NCI-H524 (cell line): ENCODE measurements around the gene OPCML.

Experiments used
- DNase-seq, 2 experiments: peaks; one replicate each; lab custom pipeline; 2025; lab: John Stamatoyannopoulos, UW

Gene OPCML

DNA sequence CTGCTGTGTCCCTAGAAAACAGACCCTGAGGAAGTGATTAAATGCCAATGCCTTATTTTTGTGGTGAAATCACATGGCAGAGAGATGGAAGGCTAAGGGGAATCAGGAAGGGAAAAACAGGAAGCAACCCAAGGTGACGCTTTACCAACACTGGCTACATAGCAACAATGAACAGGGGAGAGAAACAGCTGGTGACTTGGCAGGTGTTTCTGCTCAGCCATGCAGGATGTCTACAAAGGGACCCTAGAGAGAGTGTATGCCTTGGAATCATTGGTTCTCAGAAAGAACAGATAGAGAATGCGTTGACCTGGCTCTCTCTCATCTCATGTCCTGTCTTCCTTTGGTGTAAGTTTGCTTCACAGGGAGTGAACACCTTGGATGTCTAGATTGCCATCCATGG, 911.9 kb downstream of the OPCML start:
- no peak for DNase-seq

DNA sequence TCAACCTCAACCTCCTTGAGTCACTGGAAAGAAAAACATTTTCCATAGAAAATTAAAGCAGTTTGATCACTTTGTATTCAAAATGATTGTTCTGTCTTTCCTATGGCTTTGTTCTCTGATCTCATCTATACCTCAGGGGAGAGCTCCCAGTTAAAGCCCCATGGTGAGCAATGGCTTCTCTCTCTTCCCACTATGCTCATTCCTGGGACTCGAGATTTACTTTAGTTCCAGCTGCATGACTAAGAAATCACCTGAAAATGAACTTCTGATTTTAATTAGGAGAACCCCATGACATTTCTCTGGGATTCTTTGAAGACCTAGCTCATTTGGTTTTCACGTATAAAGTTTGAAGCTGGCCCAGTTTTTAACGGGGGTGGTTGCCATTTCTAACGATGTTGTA, 921.5 kb downstream of the OPCML start:
- no peak for DNase-seq

DNA sequence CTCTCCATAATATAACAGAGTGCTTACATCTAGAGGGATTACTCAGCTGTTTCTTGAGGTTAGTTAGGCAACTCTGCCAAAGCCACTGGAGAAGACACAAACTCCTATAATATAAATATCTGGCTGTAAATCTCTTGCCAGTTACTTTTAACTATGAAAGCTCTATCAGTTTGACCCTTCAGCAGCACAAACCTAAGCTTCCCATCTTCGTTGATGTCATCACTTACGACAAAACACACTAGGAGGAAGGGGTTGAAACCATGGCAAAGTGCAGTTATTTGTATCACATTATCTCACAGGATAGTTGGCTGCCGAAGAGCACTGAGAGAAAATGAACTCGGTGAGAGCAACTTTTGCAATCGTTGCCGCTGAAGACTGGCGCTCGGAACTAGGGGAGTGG, 922.1 kb downstream of the OPCML start:
- DNase-seq, result no peak

DNA sequence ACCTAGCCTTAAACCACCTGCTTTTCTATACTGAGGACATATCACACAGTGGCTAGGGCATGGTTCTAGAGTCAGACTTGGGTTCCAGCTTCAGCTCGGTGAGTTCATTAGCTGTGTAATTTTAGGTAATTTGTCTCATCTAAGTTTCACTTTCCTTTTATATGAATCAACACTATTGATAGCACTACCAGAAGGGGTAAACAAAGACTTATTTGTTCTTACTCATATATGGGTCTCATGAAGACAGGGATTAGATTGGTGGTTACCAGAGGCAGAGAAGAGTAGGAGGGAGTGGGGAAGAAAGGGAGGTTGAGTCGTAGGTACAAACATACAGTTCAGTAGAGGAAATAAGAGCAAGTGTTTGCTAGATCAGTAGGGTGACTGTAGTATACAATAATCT, 924.7 kb downstream of the OPCML start:
- no peak for DNase-seq

DNA sequence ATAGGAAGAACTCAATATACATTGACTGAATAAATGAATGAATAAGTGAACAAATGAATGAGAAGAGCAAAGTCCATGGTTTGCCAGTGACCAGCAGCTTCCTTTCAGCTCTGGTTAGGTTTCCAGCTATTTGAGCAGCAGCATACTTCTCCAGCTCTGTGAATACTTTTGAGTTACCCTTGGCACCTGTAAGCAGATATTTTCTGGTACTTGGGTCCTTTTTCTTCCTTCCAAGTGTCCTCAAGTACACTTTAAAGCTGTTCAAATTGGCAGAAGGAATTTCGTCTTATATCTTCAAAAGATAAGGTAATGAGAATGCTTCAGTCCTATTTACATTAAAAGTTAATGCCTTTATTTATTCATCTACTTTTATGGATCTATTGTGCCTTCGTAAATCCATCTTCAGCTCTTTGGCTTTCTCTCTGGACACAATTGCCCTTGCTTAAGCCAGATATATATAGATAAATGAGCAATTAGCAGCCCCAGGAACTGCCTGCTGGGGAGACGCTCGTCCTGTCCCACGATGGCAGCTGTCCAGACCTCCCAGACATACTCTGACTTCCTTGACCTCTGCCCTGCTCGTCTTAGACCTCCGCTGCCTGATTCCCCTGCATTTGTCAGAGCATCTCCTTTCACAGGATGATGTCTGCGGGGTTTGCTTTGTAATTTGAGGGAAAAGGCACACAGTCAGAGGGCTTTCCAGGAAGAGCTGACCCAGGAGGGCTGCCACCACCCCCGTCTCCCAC, 926.3 kb downstream of the OPCML start:
- DNase-seq, result no peak

DNA sequence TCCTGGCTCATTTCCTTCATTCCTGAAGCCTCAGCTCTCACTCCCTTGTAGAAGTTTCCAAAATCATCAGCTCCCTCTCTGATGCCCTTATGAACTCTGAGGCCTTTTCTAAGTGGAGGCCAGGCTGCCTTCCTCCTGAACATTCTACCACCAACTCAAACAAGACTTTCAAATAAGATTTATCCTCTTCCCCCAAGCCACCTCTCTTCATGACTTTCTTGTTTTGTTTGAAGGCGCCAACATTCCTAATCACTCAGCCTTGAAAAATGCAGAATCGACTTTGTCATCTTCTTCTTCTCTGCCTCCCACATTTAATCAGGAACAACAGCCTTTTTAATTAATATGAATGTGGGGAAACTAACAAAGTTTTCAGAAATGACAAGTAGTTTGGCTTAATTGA, 927.9 kb downstream of the OPCML start:
- DNase-seq, result no peak

DNA sequence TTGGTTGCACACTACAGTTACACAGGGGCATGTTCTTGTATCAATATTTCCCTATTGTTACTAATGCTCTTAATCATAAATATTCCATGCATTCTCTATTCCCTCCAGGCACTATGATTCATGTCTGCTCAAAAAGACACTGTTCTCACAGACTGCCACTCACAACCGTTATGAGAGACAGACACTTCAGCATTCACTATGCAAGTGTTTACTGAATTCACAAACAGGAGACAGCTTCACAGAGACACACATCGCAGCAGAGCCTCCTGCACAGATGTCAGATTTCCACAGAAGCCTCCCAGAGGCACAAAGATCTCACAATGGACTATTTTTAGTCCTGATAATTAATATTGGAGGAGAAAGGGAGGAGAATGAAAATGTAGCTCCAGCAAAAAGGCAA, 930.4 kb downstream of the OPCML start:
- DNase-seq, result no peak

DNA sequence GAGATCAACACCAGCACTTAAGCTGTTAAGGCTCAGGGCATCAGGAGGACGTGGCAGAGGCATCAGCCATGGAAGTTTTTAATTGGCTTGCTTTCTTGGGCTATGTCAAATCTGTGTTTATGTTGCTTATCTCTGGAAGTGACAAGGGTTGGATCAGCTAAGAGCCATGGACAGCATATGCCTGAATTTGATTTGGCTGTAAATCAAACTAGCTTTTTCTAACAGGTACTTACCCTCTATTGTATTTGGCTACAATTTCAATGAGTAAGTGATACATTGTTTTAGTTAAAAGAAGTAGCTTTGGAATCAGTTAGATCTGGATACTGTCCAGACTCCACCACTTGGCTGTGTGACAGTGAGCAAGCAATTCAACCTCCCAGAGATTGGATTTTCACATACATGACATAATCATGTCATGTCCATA, 936.6 kb downstream of the OPCML start:
- DNase-seq, result no peak

DNA sequence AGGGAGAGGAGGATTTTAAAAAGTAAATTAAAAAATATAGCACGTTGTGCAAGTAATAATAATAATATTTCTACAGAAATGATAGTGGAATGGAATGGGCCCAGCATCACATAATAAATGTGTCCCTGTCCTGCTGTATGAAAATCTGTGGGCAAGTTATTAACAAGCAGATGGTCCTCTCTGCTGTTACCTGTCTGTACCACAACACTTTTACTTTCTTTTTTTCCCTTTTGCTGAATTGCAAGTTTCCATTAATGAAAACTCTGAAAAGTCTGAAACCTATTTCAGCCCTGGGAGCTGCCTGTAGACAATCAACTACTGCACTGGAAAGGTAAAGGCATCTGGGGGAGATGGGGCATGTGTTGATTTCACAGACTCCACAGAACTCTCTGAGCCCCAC, 937.1 kb downstream of the OPCML start:
- no peak for DNase-seq

DNA sequence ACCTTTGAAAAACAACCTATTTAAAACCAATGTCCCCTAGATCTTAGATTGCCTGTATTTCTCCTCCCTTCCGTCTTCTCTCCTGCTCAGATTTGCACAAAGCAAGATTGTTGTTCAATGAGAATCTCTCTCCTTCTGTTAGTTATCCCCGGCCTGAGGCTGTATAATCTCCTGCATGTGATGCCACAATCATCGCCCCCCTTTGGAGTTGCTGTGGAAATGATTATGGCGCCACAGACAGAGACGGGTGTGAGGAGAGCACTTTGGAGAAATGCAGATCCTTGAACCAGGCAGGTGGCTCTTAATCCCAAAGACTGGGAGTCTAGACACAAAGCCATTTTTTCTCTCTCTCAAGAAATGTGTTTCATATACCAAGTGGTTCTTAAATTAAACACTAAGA, 941.3 kb downstream of the OPCML start:
- peak in 1 of 2 experiments; percentile 32 for DNase-seq

DNA sequence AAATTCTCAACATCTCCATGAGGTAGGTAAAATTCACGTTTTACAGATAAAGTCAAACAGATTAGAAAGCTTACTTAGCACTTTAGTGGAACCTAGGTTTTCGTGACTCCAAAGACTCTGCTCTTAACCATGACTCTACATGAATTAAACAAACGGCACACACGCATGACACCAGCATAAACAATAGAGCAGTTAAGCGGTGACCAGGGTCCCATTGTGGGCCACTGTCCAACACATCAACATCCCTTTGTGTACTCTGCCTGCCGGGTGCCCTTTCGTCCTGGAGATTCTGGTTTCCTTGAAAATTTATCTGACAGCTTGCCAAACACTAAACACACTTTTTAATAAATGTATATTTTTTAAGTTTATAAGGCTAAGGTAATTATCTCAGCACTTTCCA, 941.7 kb downstream of the OPCML start:
- no peak for DNase-seq

DNA sequence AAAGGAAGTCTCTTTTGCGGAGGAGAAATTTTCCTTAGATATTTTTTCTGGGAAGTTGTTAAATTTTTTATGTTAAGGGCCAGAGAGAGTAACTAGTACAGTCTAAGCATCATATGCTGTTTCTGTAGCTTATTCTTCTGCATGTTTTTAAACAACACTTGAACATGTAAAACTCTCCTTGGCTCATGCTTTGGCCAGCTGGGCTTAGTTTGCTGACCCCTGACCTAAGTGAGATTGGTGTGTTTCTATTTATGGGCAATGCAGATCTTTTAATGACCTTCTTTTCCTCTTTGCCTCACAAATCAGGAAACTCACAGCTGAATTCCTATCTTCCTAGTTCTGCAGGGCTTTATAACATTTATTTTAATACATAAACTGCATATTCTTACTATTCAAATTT, 942.5 kb downstream of the OPCML start:
- no peak for DNase-seq

DNA sequence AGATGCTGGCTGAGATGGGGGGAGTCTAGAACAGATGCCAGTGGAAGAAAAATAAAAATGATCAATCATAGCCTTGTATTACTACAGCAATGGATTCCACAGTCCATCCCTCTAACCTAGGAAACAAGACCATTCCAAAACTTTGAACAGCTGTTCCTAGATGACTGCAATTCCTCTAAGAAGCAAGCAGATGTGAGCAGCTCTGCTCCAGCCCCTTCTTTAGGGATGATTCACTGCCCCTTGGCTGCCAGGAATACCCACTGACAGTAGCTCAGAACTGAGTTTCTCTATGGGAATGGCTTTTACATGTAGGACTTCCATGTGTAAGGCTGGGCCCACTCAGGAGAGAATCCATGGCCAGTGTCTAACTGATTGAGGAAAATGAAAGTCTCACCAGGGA, 943.9 kb downstream of the OPCML start:
- no peak for DNase-seq

DNA sequence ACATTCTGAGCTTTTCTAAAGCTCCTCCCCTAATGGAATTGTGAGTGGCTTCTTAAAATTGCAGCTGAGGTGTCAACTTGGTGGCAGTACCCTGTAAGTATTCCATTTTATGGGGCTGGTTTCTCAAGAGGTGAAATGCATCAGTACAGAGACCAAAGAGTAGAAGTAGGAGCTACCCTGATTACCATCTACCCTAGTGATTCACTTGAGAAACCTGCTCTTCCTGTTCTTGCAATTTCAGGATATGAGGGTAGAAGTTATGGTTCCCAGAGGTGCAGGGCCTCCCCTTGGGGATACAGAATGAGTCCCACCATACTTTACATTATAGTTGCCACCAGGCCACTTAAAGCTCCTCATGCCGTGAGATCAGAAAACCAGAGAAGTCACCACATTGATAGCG, 944.6 kb downstream of the OPCML start:
- no peak for DNase-seq

DNA sequence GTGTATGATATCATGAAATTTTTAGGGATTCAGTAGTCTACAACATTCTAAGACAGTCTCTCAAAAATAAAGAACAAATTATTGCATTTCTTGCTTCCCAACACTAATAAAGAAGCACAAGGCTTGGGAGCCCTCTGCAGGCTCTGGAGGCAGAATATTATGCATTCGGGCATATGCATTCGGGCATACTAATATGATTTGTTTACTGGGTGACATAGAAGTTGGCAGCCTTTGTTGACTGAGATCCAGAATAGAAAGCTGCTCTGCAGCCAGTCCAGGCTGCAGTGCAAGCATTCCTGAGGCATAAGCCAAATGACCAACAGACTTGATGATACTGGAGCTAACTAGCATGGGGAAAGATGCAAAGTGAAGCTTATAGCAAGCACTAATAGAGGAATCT, 945.5 kb downstream of the OPCML start:
- DNase-seq, result no peak

DNA sequence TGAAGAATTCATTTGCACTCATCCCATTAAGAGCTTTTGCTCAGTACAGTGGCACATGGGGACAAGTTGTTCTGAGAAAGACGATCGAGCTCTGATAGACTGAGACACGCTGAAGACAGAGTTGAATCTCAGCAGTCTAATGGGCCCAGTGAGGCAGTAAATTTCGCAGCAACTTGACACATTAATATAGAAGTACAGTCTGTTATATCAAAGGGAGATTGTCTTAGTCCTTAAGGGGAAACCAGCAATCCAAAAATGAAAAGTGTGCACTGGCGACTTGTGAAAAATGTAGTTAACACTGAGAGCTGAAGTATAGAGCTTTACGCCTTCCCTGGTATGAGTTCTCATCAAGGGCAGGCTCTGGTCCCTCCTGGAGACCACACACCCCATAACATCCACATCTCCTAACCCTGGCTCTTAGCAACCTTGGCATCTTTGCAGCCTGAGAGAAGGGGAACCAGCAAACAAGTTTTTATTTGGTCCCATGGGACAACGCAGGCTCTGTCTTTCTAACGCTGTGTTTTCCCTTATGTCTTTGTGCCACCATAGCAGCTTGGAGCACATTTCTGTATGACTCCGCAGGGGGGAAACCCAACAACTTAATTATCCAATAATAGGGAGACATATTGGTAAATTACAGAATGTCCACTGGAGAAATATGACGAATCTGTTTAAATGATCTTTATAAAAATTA, 952.5 kb downstream of the OPCML start:
- DNase-seq, result no peak

DNA sequence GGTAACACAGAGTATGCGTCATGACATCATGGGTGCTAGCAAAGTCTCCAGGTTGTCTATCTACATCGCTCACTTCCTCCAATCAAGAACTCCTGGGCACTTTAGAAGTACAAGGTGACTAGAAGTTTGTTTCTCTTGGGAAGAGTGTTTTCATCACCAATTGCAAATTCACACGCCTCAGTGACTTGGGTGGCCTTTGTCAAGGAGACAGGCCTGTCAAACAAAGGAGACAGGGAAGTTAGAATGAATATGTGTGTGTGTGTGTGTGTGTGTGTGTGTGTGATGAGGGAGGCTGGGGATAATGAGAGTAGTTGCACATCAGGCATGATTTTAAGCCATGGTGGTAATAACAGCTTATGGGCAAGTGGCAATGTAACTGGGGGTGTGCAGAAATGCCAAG, 953.2 kb downstream of the OPCML start:
- DNase-seq, result no peak

DNA sequence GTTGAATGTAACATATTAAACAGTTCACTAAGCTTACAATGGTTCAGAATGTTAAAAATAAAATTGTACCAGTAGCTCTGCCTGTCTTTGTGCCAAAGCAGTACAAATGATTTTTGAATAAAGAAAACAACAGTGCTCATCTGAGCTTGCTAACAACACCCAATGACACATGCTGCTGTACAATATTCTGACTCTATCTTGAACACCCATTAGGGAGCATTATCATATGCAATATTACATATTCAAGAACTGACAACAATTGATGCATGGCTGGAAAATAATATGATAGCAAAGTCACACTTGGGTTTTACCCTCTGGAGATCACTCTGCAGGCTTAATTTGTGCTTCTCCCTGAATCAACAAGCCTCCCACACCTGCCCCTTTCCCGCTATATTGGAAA, 953.7 kb downstream of the OPCML start:
- DNase-seq, result no peak

DNA sequence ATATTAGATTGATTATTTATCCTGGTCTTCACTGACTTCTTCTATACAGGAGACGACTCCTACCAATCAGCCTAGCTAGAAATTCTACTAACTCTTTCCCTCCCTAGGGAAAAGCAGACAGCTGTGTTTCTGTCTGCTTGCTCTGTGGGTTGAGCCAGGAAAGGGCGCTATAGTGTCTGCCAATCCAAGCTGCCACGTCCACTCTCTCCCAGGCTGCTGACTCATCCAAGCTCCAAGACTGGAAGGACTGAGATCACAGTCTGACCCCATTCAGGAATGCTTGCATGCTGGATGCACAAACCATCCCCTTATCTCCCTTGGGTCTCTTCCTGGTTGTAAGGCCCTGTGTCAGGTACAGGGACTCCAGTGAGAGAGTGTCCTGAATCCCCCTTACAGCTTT, 955.6 kb downstream of the OPCML start:
- no peak for DNase-seq

DNA sequence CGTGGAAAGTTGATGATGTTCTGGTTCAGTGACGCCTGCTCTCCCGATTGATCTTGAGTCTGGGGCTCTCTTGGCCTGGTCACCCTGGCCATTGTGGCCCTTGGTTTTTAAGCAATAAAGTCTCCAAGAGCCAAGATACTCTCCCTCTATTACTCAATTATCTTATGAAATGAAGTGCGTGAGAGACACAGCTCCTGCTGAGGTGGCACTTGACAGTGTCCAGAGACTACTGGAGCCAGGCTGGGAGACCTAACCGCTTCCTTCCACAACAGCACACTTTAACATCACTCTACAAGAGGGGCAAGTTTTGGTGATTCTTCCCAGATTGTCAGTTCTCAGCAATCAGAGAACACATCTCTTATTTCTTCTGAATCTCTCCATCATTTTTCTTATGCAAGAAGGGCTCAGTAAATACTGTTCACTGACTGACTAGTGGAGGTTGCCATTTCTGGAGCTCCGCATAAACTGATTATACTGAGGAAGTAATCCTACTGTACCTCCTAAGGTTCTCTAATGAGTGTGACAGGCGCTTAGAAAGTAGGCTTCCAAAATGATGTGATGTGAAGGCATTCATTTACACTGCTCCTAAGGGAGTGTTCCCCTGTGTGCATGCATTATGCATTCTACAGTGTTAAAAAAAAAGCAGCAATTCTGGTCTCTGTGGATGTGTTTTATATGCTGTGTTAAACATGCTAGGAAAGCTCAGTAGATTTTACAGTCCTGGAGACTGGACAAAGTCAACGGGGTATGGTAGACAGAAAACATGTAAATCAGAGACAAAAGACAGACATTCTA, 968.0 kb downstream of the OPCML start:
- no peak for DNase-seq

DNA sequence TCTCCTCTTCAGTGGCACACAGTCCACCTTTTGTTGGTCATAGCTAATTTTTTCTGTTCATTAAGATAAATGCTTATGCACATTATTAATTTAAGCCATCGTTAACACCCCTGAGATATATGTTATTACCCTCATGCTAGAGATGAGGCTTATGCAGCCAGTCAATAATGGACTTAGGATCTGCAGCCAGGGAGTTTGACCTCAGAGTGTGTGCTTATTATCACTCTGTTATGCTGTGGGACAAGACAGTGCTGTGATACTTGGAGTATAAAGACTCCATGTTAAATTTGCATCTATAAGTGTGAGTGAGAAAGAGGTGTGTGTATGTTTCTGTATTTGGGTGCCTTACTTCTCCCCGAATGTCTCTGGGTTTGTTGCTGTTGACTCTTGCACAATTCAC, 969.3 kb downstream of the OPCML start:
- DNase-seq, result no peak

DNA sequence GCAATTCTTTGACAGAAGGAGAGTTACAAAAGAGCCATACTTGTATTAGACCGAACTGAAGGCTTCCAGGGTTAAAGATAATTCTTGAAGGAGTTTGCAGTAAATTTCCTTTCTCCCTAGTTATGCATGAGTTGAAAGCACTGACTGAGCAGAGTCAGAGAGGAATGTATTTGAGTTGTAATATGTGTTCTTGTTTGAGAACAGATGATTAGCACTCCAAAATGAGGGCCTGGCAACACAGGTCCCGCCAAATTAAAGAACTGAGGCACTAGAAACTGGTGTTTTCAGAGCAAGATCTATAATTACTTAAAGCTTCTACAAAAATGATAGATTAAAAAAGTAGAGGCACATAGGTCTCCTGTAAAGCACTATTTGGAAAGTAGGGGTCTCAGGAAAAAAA, 970.4 kb downstream of the OPCML start:
- DNase-seq, result no peak
